Measurements from ENCODE around the gene TMEM175. TPM values are rescaled to one million over a fixed set of nuclear protein-coding genes. Genes with fewer than 3 reads are reported as not detected.
A peak's percentile ranks its signal among the peaks of the same experiment; 100 is the strongest.

Gene TMEM175
- total RNA-seq, 2 experiments from 2014 or later, result 12.5 to 33.1 TPM

- ChIA-PET CTCF (ENCODE audit: unreplicated experiment) (no interaction called here), POLR2A (no interaction called here)
- peak overlapping the region; percentile 95 for H3K4me3 ChIP-seq (ENCODE audit: low read depth, low read length, poor library complexity, severe bottlenecking)
- no peaks in the 10 kb centered on the region for H3K9me2 ChIP-seq (ENCODE audit: insufficient read depth, low read length)
- intact Hi-C loops (cut with micrococcal nuclease; ENCODE audit: unreplicated experiment), result loop anchor here (5.0 kb wide), 1 partner anchor 36 kb away; no protein-coding TSS in a partner anchor
- peak overlapping the region; percentile 96 for H3K4me2 ChIP-seq (ENCODE audit: low read length)
- H2AFZ ChIP-seq (ENCODE audit: low read length), result peak overlapping the region; percentile 16; the same call in 1 of the 2 replicates
- no peak overlapping the region for H3K27ac ChIP-seq (ENCODE audit: low read depth, low read length, poor library complexity, severe bottlenecking)
- DNase-seq (ENCODE audit: low spot score), result peak; percentile 64
- no TSS peak for BruUV-seq (replicated peaks)
- no peaks in the 10 kb centered on the region for H3K36me3 ChIP-seq (ENCODE audit: insufficient read depth, low read length)
- TF ChIP-seq CTCF (conservative IDR thresholded peaks at IDR 0.05; ENCODE audit: low read length) (no peak), EZH2phosphoT487 (IDR thresholded peaks at IDR 0.05; ENCODE audit: borderline replicate concordance, low read depth, low read length) (no peak)
- H3K4me1 ChIP-seq (ENCODE audit: insufficient read depth, low read length, poor library complexity, severe bottlenecking), result peaks cover 7% of the 10 kb centered on the region
- no peaks in the 10 kb centered on the region for H3K79me2 ChIP-seq (ENCODE audit: insufficient read depth, low read depth, low read length)
- H4K20me1 ChIP-seq (ENCODE audit: insufficient read depth, low read length), result no peaks in the 10 kb centered on the region
- H3K9me3 ChIP-seq (ENCODE audit: low read length), result no peaks in the 10 kb centered on the region
These were observed 40.6 kb downstream of the TMEM175 start for GRCh38 chr4:972651-973424.

GRCh38 chr4:973431-974397 lies 41.5 kb downstream of the TMEM175 start, which contains the start of gene DGKQ:
DGKQ (minus strand) TSS chr4:973569; CDS start chr4:973482, 87 bp downstream.
- H2AFZ ChIP-seq (ENCODE audit: low read length), result peak within 1 kb of the TSS; percentile 16; the same call in 1 of the 2 replicates
- no peak for TF ChIP-seq CTCF (conservative IDR thresholded peaks at IDR 0.05; ENCODE audit: low read length)
- TF ChIP-seq EZH2phosphoT487 (IDR thresholded peaks at IDR 0.05; ENCODE audit: borderline replicate concordance, low read depth, low read length), result no peak

More at GRCh38 chr4:973431-974397, 41.5 kb downstream of the TMEM175 start, which contains the start of gene DGKQ:
- H3K9me2 ChIP-seq (ENCODE audit: insufficient read depth, low read length), result no peaks in the 10 kb centered on the region
- BruUV-seq (replicated peaks), result no TSS peak
- no peaks in the 10 kb centered on the region for H4K20me1 ChIP-seq (ENCODE audit: insufficient read depth, low read length)
- peak within 1 kb of the TSS; percentile 95 for H3K4me3 ChIP-seq (ENCODE audit: low read depth, low read length, poor library complexity, severe bottlenecking)
- no peaks in the 10 kb centered on the region for H3K36me3 ChIP-seq (ENCODE audit: insufficient read depth, low read length)
- DNase-seq (ENCODE audit: low spot score), result peak; percentile 83
- intact Hi-C loops (cut with micrococcal nuclease; ENCODE audit: unreplicated experiment), result loop anchor here (5.0 kb wide), 1 partner anchor 36 kb away; no protein-coding TSS in a partner anchor
- peak within 1 kb of the TSS; percentile 96 for H3K4me2 ChIP-seq (ENCODE audit: low read length)
- no peak within 1 kb of the TSS for H3K27ac ChIP-seq (ENCODE audit: low read depth, low read length, poor library complexity, severe bottlenecking)
- peaks cover 7% of the 10 kb centered on the region for H3K4me1 ChIP-seq (ENCODE audit: insufficient read depth, low read length, poor library complexity, severe bottlenecking)
- POLR2A ChIA-PET, result no interaction called here
- H3K79me2 ChIP-seq (ENCODE audit: insufficient read depth, low read depth, low read length), result no peaks in the 10 kb centered on the region
- CTCF ChIA-PET (ENCODE audit: unreplicated experiment), result no interaction called here
- H3K9me3 ChIP-seq (ENCODE audit: low read length), result no peaks in the 10 kb centered on the region

Measured in OCI-LY7 (cell line).